Neural crest cell (in vitro differentiated cells): ENCODE results near the gene USP21. TPM values are rescaled to one million over a fixed set of nuclear protein-coding genes. Genes with fewer than 3 reads are reported as not detected.
A peak's percentile ranks its signal among the peaks of the same experiment; 100 is the strongest.

ENCODE experiments used
- DNase-seq: peaks from one replicate; pipeline ENCODE4 v3.0.0; 2021; ENCODE audit warnings: low read depth, mixed read lengths, low spot score
- H3K27ac Mint-ChIP-seq: one replicate; pipeline ENCODE4 v1.8.0; 2021; ENCODE audit warnings: mild to moderate bottlenecking, mixed read lengths; ENCODE audit not compliant: unreplicated experiment
- H3K27me3 Mint-ChIP-seq: 2 replicates; pipeline ENCODE4 v1.8.0; 2021; ENCODE audit warnings: low read depth, mild to moderate bottlenecking, mixed read lengths
- H3K36me3 Mint-ChIP-seq: 2 replicates; pipeline ENCODE4 v1.8.0; 2021; ENCODE audit warnings: low read depth, mild to moderate bottlenecking, mixed read lengths
- H3K4me1 Mint-ChIP-seq: 2 replicates; pipeline ENCODE4 v1.8.0; 2021; ENCODE audit warnings: mixed read lengths
- H3K4me3 Mint-ChIP-seq: one replicate; pipeline ENCODE4 v1.8.0; 2021; ENCODE audit warnings: mild to moderate bottlenecking, mixed read lengths
- H3K9me3 Mint-ChIP-seq: 2 replicates; pipeline ENCODE4 v1.8.0; 2021; ENCODE audit warnings: mixed read lengths
- total RNA-seq: library from RNA; stranded (reverse); gene quantifications from 2 replicates; pipeline ENCODE4 v1.2.1, GENCODE V29; 2021
- TF ChIP-seq, protein P1 (sequence below): fragments of 200-600 bp; sonication (generic); conservative IDR thresholded peaks from 2 replicates; pipeline ENCODE4 v1.5.0; 2021; ENCODE audit warnings: antibody characterized with exemption, mild to moderate bottlenecking

The USP21 gene
- total RNA-seq, 1 donor from 2014 or later, result 45.2 TPM

DNA sequence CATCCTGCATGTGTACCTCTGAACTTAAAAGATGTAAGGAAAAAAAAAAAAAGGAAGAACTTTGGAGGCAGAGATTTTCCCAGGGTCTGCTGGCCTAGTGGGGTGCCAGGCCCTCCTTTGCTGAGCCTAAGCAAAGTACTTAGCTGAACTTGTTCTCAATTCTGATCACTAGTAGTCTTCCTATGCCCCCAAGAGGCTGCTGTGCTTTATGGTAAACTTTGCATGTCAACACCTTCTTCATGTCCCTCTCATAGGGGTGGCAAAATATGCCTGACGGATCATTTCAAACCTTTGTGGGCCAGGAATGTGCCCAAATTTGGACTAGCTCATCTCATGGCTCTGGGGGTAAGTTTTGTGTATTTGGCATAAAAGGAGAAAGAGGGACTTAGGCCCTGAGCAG, 1.4 kb upstream of the USP21 start:
- Mint-ChIP-seq H3K27me3 (no peaks in the 10 kb centered on the region), H3K27ac (no peak overlapping the region), H3K4me3 (peak overlapping the region; percentile 94), H3K4me1 (peaks cover 43% of the 10 kb centered on the region), H3K36me3 (peaks cover 3% of the 10 kb centered on the region), H3K9me3 (no peaks in the 10 kb centered on the region)
- TF ChIP-seq, protein P1, sequence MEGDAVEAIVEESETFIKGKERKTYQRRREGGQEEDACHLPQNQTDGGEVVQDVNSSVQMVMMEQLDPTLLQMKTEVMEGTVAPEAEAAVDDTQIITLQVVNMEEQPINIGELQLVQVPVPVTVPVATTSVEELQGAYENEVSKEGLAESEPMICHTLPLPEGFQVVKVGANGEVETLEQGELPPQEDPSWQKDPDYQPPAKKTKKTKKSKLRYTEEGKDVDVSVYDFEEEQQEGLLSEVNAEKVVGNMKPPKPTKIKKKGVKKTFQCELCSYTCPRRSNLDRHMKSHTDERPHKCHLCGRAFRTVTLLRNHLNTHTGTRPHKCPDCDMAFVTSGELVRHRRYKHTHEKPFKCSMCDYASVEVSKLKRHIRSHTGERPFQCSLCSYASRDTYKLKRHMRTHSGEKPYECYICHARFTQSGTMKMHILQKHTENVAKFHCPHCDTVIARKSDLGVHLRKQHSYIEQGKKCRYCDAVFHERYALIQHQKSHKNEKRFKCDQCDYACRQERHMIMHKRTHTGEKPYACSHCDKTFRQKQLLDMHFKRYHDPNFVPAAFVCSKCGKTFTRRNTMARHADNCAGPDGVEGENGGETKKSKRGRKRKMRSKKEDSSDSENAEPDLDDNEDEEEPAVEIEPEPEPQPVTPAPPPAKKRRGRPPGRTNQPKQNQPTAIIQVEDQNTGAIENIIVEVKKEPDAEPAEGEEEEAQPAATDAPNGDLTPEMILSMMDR, result no peak
- DNase-seq, result no peak

DNA sequence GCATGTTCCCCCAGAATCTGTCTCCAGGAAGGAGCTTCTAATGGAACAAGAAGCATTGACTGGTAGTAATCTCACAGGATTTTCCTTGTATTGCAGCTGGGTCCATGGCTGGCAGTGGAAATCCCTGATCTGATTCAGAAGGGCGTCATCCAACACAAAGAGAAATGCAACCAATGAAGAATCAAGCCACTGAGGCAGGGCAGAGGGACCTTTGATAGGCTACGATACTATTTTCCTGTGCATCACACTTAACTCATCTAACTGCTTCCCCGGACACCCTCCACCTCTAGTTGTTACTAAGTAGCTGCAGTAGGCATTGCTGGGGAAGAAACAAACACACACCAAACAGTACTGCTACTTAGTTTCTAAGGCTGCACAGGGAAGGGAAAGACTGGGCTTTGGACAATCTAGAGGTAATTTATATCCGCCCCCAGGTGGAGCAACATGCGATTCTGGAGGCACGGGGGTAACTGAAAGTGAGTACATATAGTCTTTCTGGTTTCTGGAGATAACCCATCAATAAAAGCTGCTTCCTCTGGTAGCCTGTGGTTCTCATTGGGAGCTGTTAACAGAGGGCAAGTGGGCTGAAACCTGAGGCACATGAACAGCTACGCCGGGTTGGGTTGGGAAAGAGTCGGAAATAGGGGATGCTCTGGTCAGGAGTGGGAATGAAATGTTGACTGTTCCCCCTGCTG, 837 bp upstream of the USP21 start:
- peak overlapping the region; percentile 94 for H3K4me3 Mint-ChIP-seq
- TF ChIP-seq, protein P1, result no peak
- no peaks in the 10 kb centered on the region for H3K9me3 Mint-ChIP-seq
- no peaks in the 10 kb centered on the region for H3K27me3 Mint-ChIP-seq
- H3K27ac Mint-ChIP-seq, result no peak overlapping the region
- peaks cover 4% of the 10 kb centered on the region for H3K36me3 Mint-ChIP-seq
- peaks cover 48% of the 10 kb centered on the region for H3K4me1 Mint-ChIP-seq
- no peak for DNase-seq

DNA sequence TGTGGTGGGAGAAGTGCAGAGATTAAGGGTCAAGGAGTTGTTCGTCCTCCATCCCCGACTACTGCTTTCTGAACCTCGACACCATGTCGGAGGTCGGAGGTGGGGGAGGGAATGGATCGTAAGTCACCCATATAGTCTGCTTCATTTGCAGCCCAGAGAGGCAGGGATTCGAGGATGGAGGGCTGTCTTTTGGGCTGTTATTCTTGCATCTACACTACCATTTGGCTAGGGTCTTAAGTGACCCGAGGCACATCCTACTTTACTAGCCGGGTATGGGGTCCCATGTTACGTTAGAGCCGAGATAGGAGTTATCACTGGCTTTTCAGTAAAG, 578 bp downstream of the USP21 start:
- peak overlapping the region; percentile 79 for H3K27ac Mint-ChIP-seq
- no peak for DNase-seq
- no peaks in the 10 kb centered on the region for H3K27me3 Mint-ChIP-seq
- H3K4me3 Mint-ChIP-seq, result peak overlapping the region; percentile 94
- peaks cover 41% of the 10 kb centered on the region for H3K4me1 Mint-ChIP-seq
- peaks cover 5% of the 10 kb centered on the region for H3K36me3 Mint-ChIP-seq
- H3K9me3 Mint-ChIP-seq, result no peaks in the 10 kb centered on the region
- TF ChIP-seq, protein P1, result no peak

DNA sequence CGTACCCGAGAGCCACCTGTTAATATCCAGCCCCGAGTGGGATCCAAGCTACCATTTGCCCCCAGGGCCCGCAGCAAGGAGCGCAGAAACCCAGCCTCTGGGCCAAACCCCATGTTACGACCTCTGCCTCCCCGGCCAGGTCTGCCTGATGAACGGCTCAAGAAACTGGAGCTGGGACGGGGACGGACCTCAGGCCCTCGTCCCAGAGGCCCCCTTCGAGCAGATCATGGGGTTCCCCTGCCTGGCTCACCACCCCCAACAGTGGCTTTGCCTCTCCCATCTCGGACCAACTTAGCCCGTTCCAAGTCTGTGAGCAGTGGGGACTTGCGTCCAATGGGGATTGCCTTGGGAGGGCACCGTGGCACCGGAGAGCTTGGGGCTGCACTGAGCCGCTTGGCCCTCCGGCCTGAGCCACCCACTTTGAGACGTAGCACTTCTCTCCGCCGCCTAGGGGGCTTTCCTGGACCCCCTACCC, 1.4 kb downstream of the USP21 start:
- no peaks in the 10 kb centered on the region for H3K27me3 Mint-ChIP-seq
- no peaks in the 10 kb centered on the region for H3K9me3 Mint-ChIP-seq
- DNase-seq, result no peak
- TF ChIP-seq, protein P1, result no peak
- H3K4me1 Mint-ChIP-seq, result peaks cover 40% of the 10 kb centered on the region
- H3K36me3 Mint-ChIP-seq, result peaks cover 5% of the 10 kb centered on the region
- H3K4me3 Mint-ChIP-seq, result peak overlapping the region; percentile 94
- H3K27ac Mint-ChIP-seq, result no peak overlapping the region

DNA sequence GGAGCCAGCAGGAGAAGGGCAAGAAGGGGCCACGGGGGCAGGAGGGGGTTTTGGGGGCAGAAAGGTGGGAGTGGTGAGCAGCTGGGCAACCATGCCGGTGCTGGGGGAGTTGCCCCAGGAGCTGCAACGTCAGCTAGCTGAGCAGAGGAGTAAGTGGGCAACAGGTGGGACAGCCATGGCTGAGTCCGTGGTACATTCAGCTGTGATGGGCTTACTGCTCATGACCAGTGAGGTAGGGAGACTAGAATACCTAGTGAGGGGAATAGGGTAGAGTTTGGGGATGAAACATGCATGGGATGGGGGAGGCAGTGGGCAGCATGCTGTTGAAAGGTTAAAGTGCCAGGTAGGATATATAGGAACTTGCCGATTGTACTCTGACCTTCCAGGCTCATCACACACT, 2.4 kb downstream of the USP21 start:
- Mint-ChIP-seq H3K36me3 (peaks cover 5% of the 10 kb centered on the region), H3K27ac (no peak overlapping the region), H3K9me3 (no peaks in the 10 kb centered on the region), H3K4me3 (peak overlapping the region; percentile 94), H3K4me1 (peaks cover 47% of the 10 kb centered on the region), H3K27me3 (no peaks in the 10 kb centered on the region)
- TF ChIP-seq, protein P1, result no peak
- DNase-seq, result no peak
